DND-41 (cell line): ENCODE results near the gene KCNMA1.

ENCODE experiments used
- CTCF ChIP-seq: IDR thresholded peaks from 2 replicates; pipeline ENCODE4 v1.5.1; 2012; ENCODE audit warnings: borderline replicate concordance, low read length, moderate library complexity, mild to moderate bottlenecking; ENCODE audit not compliant: poor library complexity, severe bottlenecking; ENCODE audit errors: extremely low read depth
- EZH2 ChIP-seq: IDR thresholded peaks from 3 replicates; pipeline ENCODE4 v1.6.1; 2012; ENCODE audit warnings: borderline replicate concordance, low read depth, mild to moderate bottlenecking, moderate library complexity, low read length, inconsistent platforms; ENCODE audit not compliant: severe bottlenecking

- TF ChIP-seq CTCF, result no peak
- TF ChIP-seq EZH2, result no peak
Measured at GRCh38 chr10:77371421-77371820, 266.2 kb downstream of the KCNMA1 start.
